ENCODE measurements around the gene BICRA. TPM values are rescaled to one million over a fixed set of nuclear protein-coding genes. Genes with fewer than 3 reads are reported as not detected.

Gene BICRA
- total and polyA plus RNA-seq, 2 donors from 2014 or later: 3.2 to 14.7 TPM

DNA sequence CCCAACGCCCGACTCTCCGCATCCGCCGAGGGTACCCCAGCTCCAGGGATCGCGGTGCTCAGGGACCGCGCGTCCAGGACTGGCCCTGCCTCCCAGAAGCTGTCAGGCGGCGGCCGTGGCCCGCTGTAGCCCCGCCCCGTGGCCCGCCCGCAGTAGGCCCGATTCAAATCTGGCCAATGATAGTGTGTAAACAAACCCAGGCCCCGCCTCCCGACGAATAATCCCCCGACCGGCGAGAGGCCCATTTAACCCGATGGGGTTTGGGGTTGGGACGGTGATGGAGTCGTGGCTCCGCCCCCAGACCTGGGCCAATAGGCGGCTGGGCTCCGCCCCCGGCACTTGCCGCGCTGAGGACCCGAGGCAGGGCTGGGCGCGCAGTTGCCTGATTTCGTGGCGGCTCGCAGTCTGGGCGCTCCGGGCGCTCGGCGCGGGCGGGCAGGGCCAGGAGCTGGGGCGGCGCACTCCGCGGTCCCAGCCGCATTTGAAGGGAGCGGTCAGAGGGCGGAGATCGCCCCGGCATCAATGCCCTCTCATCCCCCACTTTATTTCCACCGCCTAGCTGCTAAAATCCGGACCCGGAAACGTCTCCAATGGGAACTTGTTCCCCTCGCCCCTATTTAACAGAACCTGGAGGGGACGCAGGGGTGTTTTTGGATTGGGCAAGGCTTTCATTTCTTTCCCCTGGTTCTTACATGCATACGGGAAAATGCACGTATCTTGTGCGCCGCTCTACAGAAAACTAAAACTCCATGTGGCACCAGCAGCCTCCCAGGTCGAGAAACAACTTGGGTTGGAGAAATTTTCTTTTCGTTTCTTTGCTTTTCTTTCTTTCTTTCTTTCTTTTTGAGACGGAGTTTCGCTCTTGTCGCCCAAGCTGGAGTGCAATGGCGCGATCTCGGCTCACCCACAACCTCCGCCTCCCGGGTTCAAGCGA, 8.4 kb upstream of the BICRA start:
- peak overlapping the region; percentile 26 to 61 (median 57) for H3K9ac ChIP-seq (ENCODE audit: low read length in 3 of 3)
- peaks cover 0 to 5% (median 5%) of the 10 kb centered on the region in 3 donors for H3K4me1 ChIP-seq (ENCODE audit: control insufficient read depth in 2 of 3, insufficient read depth in 2 of 3, low read depth in 1 of 3, low read length in 3 of 3)
- no peaks in the 10 kb centered on the region for H3K36me3 ChIP-seq (ENCODE audit: control insufficient read depth in 2 of 3, insufficient read depth in 3 of 3, low read length in 3 of 3)
- TF ChIP-seq, protein P1, sequence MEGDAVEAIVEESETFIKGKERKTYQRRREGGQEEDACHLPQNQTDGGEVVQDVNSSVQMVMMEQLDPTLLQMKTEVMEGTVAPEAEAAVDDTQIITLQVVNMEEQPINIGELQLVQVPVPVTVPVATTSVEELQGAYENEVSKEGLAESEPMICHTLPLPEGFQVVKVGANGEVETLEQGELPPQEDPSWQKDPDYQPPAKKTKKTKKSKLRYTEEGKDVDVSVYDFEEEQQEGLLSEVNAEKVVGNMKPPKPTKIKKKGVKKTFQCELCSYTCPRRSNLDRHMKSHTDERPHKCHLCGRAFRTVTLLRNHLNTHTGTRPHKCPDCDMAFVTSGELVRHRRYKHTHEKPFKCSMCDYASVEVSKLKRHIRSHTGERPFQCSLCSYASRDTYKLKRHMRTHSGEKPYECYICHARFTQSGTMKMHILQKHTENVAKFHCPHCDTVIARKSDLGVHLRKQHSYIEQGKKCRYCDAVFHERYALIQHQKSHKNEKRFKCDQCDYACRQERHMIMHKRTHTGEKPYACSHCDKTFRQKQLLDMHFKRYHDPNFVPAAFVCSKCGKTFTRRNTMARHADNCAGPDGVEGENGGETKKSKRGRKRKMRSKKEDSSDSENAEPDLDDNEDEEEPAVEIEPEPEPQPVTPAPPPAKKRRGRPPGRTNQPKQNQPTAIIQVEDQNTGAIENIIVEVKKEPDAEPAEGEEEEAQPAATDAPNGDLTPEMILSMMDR (IDR thresholded peaks at IDR 0.05; ENCODE audit: borderline replicate concordance, extremely low read depth, insufficient read depth): no peak
- DNase-seq (peak; percentile 99 to 100 (median 100)), FAIRE-seq (peak; percentile 87)
- intact Hi-C loops (cut with DNase I): no loop called here
- peak overlapping the region; percentile 78 to 90 (median 80) for H3K4me3 ChIP-seq (ENCODE audit: low read length in 3 of 3)
- no peaks in the 10 kb centered on the region for H3K9me3 ChIP-seq (ENCODE audit: control insufficient read depth in 2 of 3, insufficient read depth in 1 of 3, low read length in 3 of 3)
- H3K27me3 ChIP-seq (ENCODE audit: control insufficient read depth, insufficient read depth, low read length): no peaks in the 10 kb centered on the region
- H3K27ac ChIP-seq (ENCODE audit: low read depth in 2 of 2, low read length in 2 of 2): peak overlapping the region; percentile 50 to 57

DNA sequence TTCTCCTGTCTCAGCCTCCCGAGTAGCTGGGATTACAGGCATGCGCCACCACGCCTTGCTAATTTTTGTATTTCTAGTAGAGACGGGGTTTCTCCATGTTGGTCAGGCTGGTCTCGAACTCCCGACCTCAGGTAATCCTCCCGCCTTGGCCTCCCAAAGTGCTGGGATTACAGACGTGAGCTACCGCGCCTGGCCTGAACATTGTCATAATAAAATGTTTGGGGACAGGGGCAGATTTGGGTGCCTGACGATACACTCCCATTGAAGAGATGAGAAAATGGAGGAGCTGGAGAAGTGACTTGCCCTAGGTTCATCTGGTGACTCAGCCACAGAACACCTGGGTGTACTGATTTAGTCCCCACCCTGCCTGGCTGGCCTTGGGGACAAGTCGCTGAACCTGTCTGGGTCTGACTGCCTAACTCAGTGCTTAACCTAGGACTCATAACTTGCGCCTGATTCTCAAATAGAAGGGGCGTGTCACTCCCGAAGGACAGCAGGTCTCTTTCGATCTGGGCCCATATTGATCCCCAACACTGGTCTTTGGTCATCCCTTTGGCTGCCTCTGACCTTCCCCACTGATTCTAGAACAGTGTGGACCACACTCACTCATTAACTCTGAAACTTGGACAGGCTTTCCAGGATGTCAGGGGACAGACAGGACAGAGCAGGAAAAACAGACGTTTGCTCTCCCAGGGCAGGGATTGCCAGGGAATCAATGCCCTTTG, 7.6 kb upstream of the BICRA start:
- TF ChIP-seq, protein P1 (IDR thresholded peaks at IDR 0.05; ENCODE audit: borderline replicate concordance, extremely low read depth, insufficient read depth): no peak
- Histone ChIP-seq H3K9me3 (ENCODE audit: control insufficient read depth in 2 of 3, insufficient read depth in 1 of 3, low read length in 3 of 3) (no peaks in the 10 kb centered on the region), H3K36me3 (ENCODE audit: control insufficient read depth in 2 of 3, insufficient read depth in 3 of 3, low read length in 3 of 3) (no peaks in the 10 kb centered on the region), H3K27me3 (ENCODE audit: control insufficient read depth, insufficient read depth, low read length) (no peaks in the 10 kb centered on the region), H3K27ac (ENCODE audit: low read depth in 2 of 2, low read length in 2 of 2) (no peak overlapping the region), H3K4me1 (ENCODE audit: control insufficient read depth in 2 of 3, insufficient read depth in 2 of 3, low read depth in 1 of 3, low read length in 3 of 3) (peaks cover 0 to 5% (median 5%) of the 10 kb centered on the region in 3 donors), H3K9ac (ENCODE audit: low read length in 3 of 3) (no peak overlapping the region), H3K4me3 (ENCODE audit: low read length in 3 of 3) (peak overlapping the region in 2 of 3 donors; percentile 78 to 90)
- intact Hi-C loops (cut with DNase I): no loop called here
- no peak for FAIRE-seq
- no peak for DNase-seq

DNA sequence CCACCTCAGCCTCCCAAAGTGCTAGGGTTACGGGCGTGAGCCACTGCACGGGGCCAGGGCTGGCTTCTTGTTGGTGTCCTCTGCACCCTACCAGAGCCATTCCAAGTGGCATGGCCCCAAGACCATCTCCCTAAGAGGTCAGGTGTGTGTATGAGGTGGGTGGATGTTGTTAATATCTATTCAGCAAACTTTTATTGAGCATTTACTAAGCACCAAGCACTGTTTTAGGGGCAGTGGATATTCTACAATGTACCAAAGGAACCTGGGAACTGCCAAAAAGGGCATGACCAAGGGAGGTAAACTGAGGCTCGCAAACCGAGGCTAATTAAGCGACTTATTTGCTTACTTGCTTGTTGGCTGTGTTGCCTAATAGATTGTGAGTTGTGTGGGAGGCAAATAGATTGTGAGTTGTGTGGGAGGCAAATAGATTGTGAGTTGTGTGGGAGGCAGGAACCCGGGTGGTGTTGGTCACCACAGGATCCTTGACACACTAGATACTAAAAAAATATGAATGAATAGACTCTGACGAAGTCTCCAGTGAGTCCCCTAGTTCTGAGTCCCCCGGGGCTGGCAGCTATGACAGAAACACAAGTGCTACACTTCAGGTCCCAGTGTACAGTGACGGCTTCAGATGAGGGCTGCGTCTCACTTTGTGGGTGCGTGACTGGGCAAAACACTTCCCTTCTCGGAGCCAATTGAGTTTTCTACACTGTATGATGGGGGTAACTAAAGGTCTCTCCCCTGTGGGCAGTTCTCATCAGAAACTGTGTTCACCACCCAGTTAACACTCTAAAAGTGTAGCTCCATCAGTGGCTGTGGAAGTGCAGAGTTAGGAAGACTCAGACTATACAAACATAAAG, 5.0 kb upstream of the BICRA start:
- no peak for DNase-seq
- Histone ChIP-seq H3K9me3 (ENCODE audit: control insufficient read depth in 2 of 3, insufficient read depth in 1 of 3, low read length in 3 of 3) (no peaks in the 10 kb centered on the region), H3K4me3 (ENCODE audit: low read length in 3 of 3) (no peak overlapping the region), H3K36me3 (ENCODE audit: control insufficient read depth in 2 of 3, insufficient read depth in 3 of 3, low read length in 3 of 3) (no peaks in the 10 kb centered on the region), H3K27me3 (ENCODE audit: control insufficient read depth, insufficient read depth, low read length) (no peaks in the 10 kb centered on the region), H3K4me1 (ENCODE audit: control insufficient read depth in 2 of 3, insufficient read depth in 2 of 3, low read depth in 1 of 3, low read length in 3 of 3) (no peaks in the 10 kb centered on the region), H3K9ac (ENCODE audit: low read length in 3 of 3) (no peak overlapping the region), H3K27ac (ENCODE audit: low read depth in 2 of 2, low read length in 2 of 2) (no peak overlapping the region)
- intact Hi-C loops (cut with DNase I): no loop called here
- TF ChIP-seq, protein P1 (IDR thresholded peaks at IDR 0.05; ENCODE audit: borderline replicate concordance, extremely low read depth, insufficient read depth): no peak
- FAIRE-seq: no peak
